NT2/D1 (cell line): ENCODE measurements around the gene TRIM34.

Experiments used
- SUZ12 ChIP-seq: IDR thresholded peaks from 2 replicates; pipeline ENCODE4 v1.6.1; 2011; ENCODE audit not compliant: insufficient read length, insufficient read depth; ENCODE audit errors: extremely low read depth
- YY1 ChIP-seq: IDR thresholded peaks from 2 replicates; pipeline ENCODE4 v1.6.1; 2011; ENCODE audit not compliant: insufficient read length, insufficient read depth
- ZNF274 ChIP-seq: IDR thresholded peaks from 2 replicates; pipeline ENCODE4 v1.6.1; 2011; ENCODE audit warnings: mild to moderate bottlenecking, low read depth, low read length

- TF ChIP-seq YY1: no peak
- no peak for TF ChIP-seq ZNF274
- TF ChIP-seq SUZ12: no peak
These were observed 41.1 kb downstream of the TRIM34 start for GRCh38 chr11:5665746-5666401.
